NT2/D1 (cell line): ENCODE data around the gene NSD2.

Experiments used
- YY1 ChIP-seq: IDR thresholded peaks from 2 replicates; pipeline ENCODE4 v1.6.1; 2011; ENCODE audit not compliant: insufficient read length, insufficient read depth
- ZNF274 ChIP-seq: IDR thresholded peaks from 2 replicates; pipeline ENCODE4 v1.6.1; 2011; ENCODE audit warnings: mild to moderate bottlenecking, low read depth, low read length

DNA sequence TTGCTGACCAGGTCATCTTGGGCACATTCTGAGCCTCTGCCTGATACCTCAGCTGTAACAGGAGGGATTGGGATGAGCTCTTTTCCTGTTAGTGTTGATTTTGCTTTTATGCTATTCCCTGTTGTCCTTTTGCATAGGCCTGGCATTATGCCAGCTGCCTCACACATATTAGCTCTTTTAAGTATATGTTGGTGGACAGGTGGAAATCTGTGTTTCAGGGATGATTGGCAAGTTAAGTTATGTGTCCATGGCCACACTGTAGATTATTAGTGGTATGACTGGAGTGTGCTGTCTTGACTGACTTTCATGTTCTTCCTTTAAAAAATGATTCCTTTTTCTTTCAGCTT lies 28.9 kb downstream of the NSD2 start:
- TF ChIP-seq YY1: no peak
- TF ChIP-seq ZNF274: no peak
